Brain pericyte (primary cell): ENCODE results near the gene TMED4.
A peak's percentile ranks its signal among the peaks of the same experiment; 100 is the strongest.
"Not testable (repeated sequence)": the region's sequence is repeated elsewhere in the genome, so short reads cannot be mapped to it uniquely, and the experiment has no call there.

ENCODE experiments used
- DNase-seq: peaks from one replicate; pipeline ENCODE4 v3.0.0-alpha.2; 2012; ENCODE audit warnings: low read depth, low spot score

Gene TMED4

GRCh38 chr7:44607141-44608068 lies 25.4 kb upstream of the TMED4 start:
- DNase-seq: no peak

GRCh38 chr7:44606341-44607140 lies 24.5 kb upstream of the TMED4 start, which contains the start of gene OGDH:
Gene OGDH, plus strand, starts transcription at chr7:44606627. Its CDS starts 17,717 bp downstream, at chr7:44624344.
- peak; percentile 95 for DNase-seq

GRCh38 chr7:44604941-44605340 lies 22.9 kb upstream of the TMED4 start:
- DNase-seq: no peak

- DNase-seq: no peak
These were observed 21.2 kb upstream of the TMED4 start for GRCh38 chr7:44603193-44603592.

GRCh38 chr7:44602576-44602910 lies 20.5 kb upstream of the TMED4 start:
- DNase-seq: no peak

- no peak for DNase-seq
These were observed 17.2 kb upstream of the TMED4 start for GRCh38 chr7:44599222-44599621.

GRCh38 chr7:44597181-44597580 lies 15.2 kb upstream of the TMED4 start:
- not testable (repeated sequence) for DNase-seq

- no peak for DNase-seq
These were observed 14.1 kb upstream of the TMED4 start for GRCh38 chr7:44595934-44596635.

- no peak for DNase-seq
These were observed 8.9 kb upstream of the TMED4 start for GRCh38 chr7:44590910-44591309.

GRCh38 chr7:44587843-44588711 lies 6.0 kb upstream of the TMED4 start:
- no peak for DNase-seq

GRCh38 chr7:44583146-44583865 lies 1.3 kb upstream of the TMED4 start:
- no peak for DNase-seq

- DNase-seq: no peak
These were observed 819 bp downstream of the TMED4 start for GRCh38 chr7:44580945-44581878.

GRCh38 chr7:44576228-44576627 lies 5.8 kb downstream of the TMED4 start:
- no peak for DNase-seq

GRCh38 chr7:44575054-44575453 lies 7.0 kb downstream of the TMED4 start:
- DNase-seq: no peak

- DNase-seq: no peak
These were observed 7.7 kb downstream of the TMED4 start for GRCh38 chr7:44574287-44574872.

- peak; percentile 77 for DNase-seq
These were observed 8.4 kb downstream of the TMED4 start, which contains the start of gene DDX56 for GRCh38 chr7:44573464-44574286. Gene DDX56, minus strand, starts transcription at chr7:44573908. Its CDS starts 13 bp downstream, at chr7:44573895.

GRCh38 chr7:44572771-44573170 lies 9.3 kb downstream of the TMED4 start:
- DNase-seq: no peak

- DNase-seq: no peak
These were observed 12.1 kb downstream of the TMED4 start for GRCh38 chr7:44569959-44570358.
